Keratinocyte (primary cell): ENCODE results near the gene NDUFS1. TPM values are rescaled to one million over a fixed set of nuclear protein-coding genes. Genes with fewer than 3 reads are reported as not detected.
"Not testable (repeated sequence)": the region's sequence is repeated elsewhere in the genome, so short reads cannot be mapped to it uniquely, and the experiment has no call there.

Experiments used
- DNase-seq: peaks from one replicate; pipeline ENCODE4 v3.0.0-alpha.2; 2011; ENCODE audit warnings: low read depth, missing footprints, low spot score
- FAIRE-seq: peaks from 2 replicates; lab custom pipeline; 2011; peaks lifted over from hg19 to GRCh38; lab: Jason Lieb, UNC
- H2AFZ ChIP-seq: 2 replicates; pipeline ENCODE4 v1.6.0; 2012; ENCODE audit warnings: low read length, control low read depth, inconsistent platforms; ENCODE audit not compliant: control insufficient read depth
- H3K27ac ChIP-seq: 2 replicates; pipeline ENCODE4 v1.5.1; 2011; ENCODE audit warnings: low read length; ENCODE audit not compliant: control insufficient read depth, insufficient read depth
- H3K27me3 ChIP-seq: 3 replicates; pipeline ENCODE4 v1.6.0; 2011; ENCODE audit warnings: low read length; ENCODE audit not compliant: control insufficient read depth, insufficient read depth; ENCODE audit errors: extremely low read depth
- H3K36me3 ChIP-seq, 2 experiments: 2 replicates in 1 of 2; 3 replicates in 1 of 2; pipeline ENCODE4 v1.5.1; 2011; ENCODE audit warnings: low read length in 2 of 2, mild to moderate bottlenecking in 1 of 2; ENCODE audit not compliant: control insufficient read depth in 2 of 2, insufficient read depth in 2 of 2; ENCODE audit errors: extremely low read depth in 1 of 2
- H3K4me1 ChIP-seq: 3 replicates; pipeline ENCODE4 v1.5.1; 2011; ENCODE audit warnings: low read length; ENCODE audit not compliant: control insufficient read depth, insufficient read depth; ENCODE audit errors: extremely low read depth
- H3K4me2 ChIP-seq: 3 replicates; pipeline ENCODE4 v1.6.0; 2011; ENCODE audit warnings: low read depth, low read length; ENCODE audit not compliant: control insufficient read depth, insufficient read depth; ENCODE audit errors: extremely low read depth
- H3K4me3 ChIP-seq, 3 experiments: fragments of 200-600 bp in 1 of 3; sonication (generic) in 1 of 3; 2 replicates in 2 of 3; 3 replicates in 1 of 3; pipeline ENCODE4 v1.5.1; 2011 to 2016; ENCODE audit warnings: low read length in 3 of 3, mild to moderate bottlenecking in 3 of 3, control low read depth in 2 of 3, inconsistent platforms in 1 of 3, low read depth in 1 of 3, mixed read lengths in 1 of 3, mixed run types in 1 of 3, moderate library complexity in 1 of 3; ENCODE audit not compliant: control insufficient read depth in 2 of 3, insufficient read depth in 2 of 3; ENCODE audit errors: extremely low read depth in 1 of 3
- H3K79me2 ChIP-seq: 2 replicates; pipeline ENCODE4 v1.6.0; 2012; ENCODE audit warnings: low read length; ENCODE audit not compliant: control insufficient read depth, insufficient read depth
- H3K9ac ChIP-seq: 3 replicates; pipeline ENCODE4 v1.6.0; 2011; ENCODE audit warnings: low read length; ENCODE audit not compliant: control insufficient read depth, insufficient read depth; ENCODE audit errors: extremely low read depth
- H3K9me1 ChIP-seq: 3 replicates; pipeline ENCODE4 v1.6.0; 2011; ENCODE audit warnings: low read length; ENCODE audit not compliant: control insufficient read depth, insufficient read depth; ENCODE audit errors: extremely low read depth
- H3K9me3 ChIP-seq: 2 replicates; pipeline ENCODE4 v1.5.1; 2012; ENCODE audit warnings: low read depth, low read length; ENCODE audit not compliant: control insufficient read depth
- H4K20me1 ChIP-seq: 3 replicates; pipeline ENCODE4 v1.6.0; 2011; ENCODE audit warnings: low read length; ENCODE audit not compliant: control insufficient read depth, insufficient read depth; ENCODE audit errors: extremely low read depth
- EZH2 ChIP-seq: IDR thresholded peaks from one replicate; pipeline ENCODE4 v1.6.1; 2012; ENCODE audit warnings: inconsistent platforms, mild to moderate bottlenecking, low read length, moderate library complexity
- dilution Hi-C: fragments of 300-500 bp; cut with MboI; formaldehyde crosslinking; loops from one replicate; pipeline ENCODE4 v1.7.0; 2020; ENCODE audit warnings: low sequenced_read_pairs; ENCODE audit not compliant: extremely low pct_ligation_motif_present
- polyA plus RNA-seq, 5 experiments: library from polyadenylated mRNA; depleted of rRNA in 3 of 5; stranded (reverse) in 3 of 5; stranded (forward) in 1 of 5; unstranded in 1 of 5; fragments of >200 nt; gene quantifications; 1 replicate in 1 of 5; 2 replicates in 3 of 5; 3 replicates in 1 of 5; pipeline versions ENCODE4 v1.2.1 to v1.2.3, GENCODE V29; 2011 to 2012; ENCODE audit warnings: missing spikeins in 2 of 5, low read depth in 1 of 5, low replicate concordance in 1 of 5
- TF ChIP-seq, protein P1 (sequence below), 3 experiments: IDR thresholded peaks in 1 of 3; conservative IDR thresholded peaks in 1 of 3; optimal IDR thresholded peaks in 1 of 3; 2 replicates in 2 of 3; 3 replicates in 1 of 3; pipeline versions ENCODE3 to v1.5.1; 2011; ENCODE audit warnings: low read length in 3 of 3, mild to moderate bottlenecking in 3 of 3, moderate library complexity in 2 of 3, control low read depth in 1 of 3, inconsistent platforms in 1 of 3; ENCODE audit not compliant: insufficient read depth in 2 of 3; ENCODE audit errors: extremely low read depth in 1 of 3

Gene NDUFS1
- polyA plus RNA-seq, 1 donor (not counting 4 experiments of a cell fraction or from before 2014, with no cell fraction given), result 83.7 TPM

DNA sequence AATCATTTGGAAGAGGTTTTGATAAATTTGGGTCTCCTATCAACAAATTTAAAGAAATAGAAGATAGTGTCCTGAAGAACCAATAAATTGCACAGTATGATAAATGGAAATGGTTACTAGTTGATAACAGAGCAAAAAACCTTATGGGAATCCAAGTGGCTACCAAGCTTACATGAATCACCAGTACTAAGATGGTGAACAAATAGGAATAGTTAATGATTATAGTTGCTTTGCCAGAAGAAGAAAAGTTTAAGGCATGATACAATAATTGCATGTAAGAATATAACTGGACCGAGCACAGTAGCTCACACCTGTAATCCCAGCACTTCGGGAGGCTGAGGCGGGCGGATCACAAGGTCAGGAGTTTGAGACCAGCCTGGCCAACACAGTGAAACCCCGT is 53.7 kb downstream of the NDUFS1 start:
- no peak for FAIRE-seq
- Histone ChIP-seq H4K20me1 (no peaks in the 10 kb centered on the region), H3K4me3 (no peak overlapping the region), H3K9me1 (no peaks in the 10 kb centered on the region), H3K27ac (no peak overlapping the region), H3K27me3 (no peaks in the 10 kb centered on the region), H3K9me3 (no peaks in the 10 kb centered on the region), H3K36me3 (no peaks in the 10 kb centered on the region), H3K4me2 (no peak overlapping the region), H2AFZ (no peak overlapping the region), H3K4me1 (no peaks in the 10 kb centered on the region), H3K79me2 (no peaks in the 10 kb centered on the region), H3K9ac (no peak overlapping the region)
- no peak for DNase-seq
- dilution Hi-C loops, result no loop called here
- TF ChIP-seq, protein P1, sequence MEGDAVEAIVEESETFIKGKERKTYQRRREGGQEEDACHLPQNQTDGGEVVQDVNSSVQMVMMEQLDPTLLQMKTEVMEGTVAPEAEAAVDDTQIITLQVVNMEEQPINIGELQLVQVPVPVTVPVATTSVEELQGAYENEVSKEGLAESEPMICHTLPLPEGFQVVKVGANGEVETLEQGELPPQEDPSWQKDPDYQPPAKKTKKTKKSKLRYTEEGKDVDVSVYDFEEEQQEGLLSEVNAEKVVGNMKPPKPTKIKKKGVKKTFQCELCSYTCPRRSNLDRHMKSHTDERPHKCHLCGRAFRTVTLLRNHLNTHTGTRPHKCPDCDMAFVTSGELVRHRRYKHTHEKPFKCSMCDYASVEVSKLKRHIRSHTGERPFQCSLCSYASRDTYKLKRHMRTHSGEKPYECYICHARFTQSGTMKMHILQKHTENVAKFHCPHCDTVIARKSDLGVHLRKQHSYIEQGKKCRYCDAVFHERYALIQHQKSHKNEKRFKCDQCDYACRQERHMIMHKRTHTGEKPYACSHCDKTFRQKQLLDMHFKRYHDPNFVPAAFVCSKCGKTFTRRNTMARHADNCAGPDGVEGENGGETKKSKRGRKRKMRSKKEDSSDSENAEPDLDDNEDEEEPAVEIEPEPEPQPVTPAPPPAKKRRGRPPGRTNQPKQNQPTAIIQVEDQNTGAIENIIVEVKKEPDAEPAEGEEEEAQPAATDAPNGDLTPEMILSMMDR (optimal IDR thresholded peaks at IDR 0.05 in 1 of 3, IDR thresholded peaks at IDR 0.05 in 1 of 3, conservative IDR thresholded peaks at IDR 0.05 in 1 of 3; ENCODE audit: extremely low read depth in 1 of 3, insufficient read depth in 2 of 3, low read length in 3 of 3), result no peak
- no peak for TF ChIP-seq EZH2

DNA sequence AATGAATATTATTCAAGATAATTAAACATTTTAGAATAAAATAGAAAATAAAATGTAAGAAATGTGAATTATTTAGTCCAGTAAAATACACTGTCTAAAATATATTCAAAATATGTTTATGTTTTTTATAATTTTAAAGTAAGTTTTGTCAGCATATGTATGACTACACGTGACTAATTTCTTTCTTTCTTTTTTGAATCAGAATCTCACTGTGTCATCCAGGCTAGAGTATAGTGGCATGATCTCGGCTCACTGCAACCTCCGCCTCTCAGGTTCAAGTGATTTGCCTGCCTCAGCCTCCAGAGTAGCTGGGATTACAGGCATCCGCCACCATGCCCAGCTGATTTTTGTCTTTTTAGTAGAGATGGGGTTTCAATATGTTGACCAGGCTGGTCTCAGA is 54.2 kb downstream of the NDUFS1 start:
- dilution Hi-C loops, result no loop called here
- FAIRE-seq, result no peak

GRCh38 chr2:206098872-206099271 is 60.4 kb downstream of the NDUFS1 start:
- H3K27ac ChIP-seq, H3K4me1 ChIP-seq, H2AFZ ChIP-seq, FAIRE-seq, H3K36me3 ChIP-seq, H3K27me3 ChIP-seq, H3K79me2 ChIP-seq, H3K9me3 ChIP-seq, H4K20me1 ChIP-seq, H3K9me1 ChIP-seq, H3K4me3 ChIP-seq, dilution Hi-C loops, DNase-seq, H3K9ac ChIP-seq, H3K4me2 ChIP-seq: not testable (repeated sequence)

More for the DNA sequence above, 54.2 kb downstream of the NDUFS1 start:
- Histone ChIP-seq H3K9ac (no peak overlapping the region), H3K27me3 (no peaks in the 10 kb centered on the region), H3K9me3 (no peaks in the 10 kb centered on the region), H3K4me3 (no peak overlapping the region), H2AFZ (no peak overlapping the region), H3K79me2 (no peaks in the 10 kb centered on the region), H3K36me3 (no peaks in the 10 kb centered on the region), H3K9me1 (no peaks in the 10 kb centered on the region), H4K20me1 (no peaks in the 10 kb centered on the region), H3K4me1 (no peaks in the 10 kb centered on the region), H3K4me2 (no peak overlapping the region), H3K27ac (no peak overlapping the region)
- no peak for DNase-seq
- TF ChIP-seq, protein P1 (optimal IDR thresholded peaks at IDR 0.05 in 1 of 3, IDR thresholded peaks at IDR 0.05 in 1 of 3, conservative IDR thresholded peaks at IDR 0.05 in 1 of 3; ENCODE audit: extremely low read depth in 1 of 3, insufficient read depth in 2 of 3, low read length in 3 of 3), result no peak
